ENCODE results near the gene COL13A1. TPM values are rescaled to one million over a fixed set of nuclear protein-coding genes. Genes with fewer than 3 reads are reported as not detected.

COL13A1 gene
- total and polyA plus RNA-seq, 2 of the 8 experiments (the other 6 are each of a cell fraction or from before 2014, with no cell fraction given), result 2.6 to 5.2 TPM

- H3K23ac ChIP-seq (ENCODE audit: insufficient read length), result no peak overlapping the region
- 72% methylated on average over 1 of the region's 1 CpG; no CpG with 5 or more reads in 1 of the 2 experiments for WGBS, 2 experiments (ENCODE audit: extremely low coverage in 1 of 2, insufficient coverage in 1 of 2, insufficient read length in 1 of 2, insufficient replicate concordance in 2 of 2, low coverage in 1 of 2, low lambda C conversion rate in 2 of 2, missing lambda C conversion rate in 1 of 2)
- no peak overlapping the region for H2BK15ac ChIP-seq (ENCODE audit: low read length)
- H3K27ac ChIP-seq (ENCODE audit: low read depth, low read length), result no peak overlapping the region
- no peak overlapping the region for H2BK5ac ChIP-seq (ENCODE audit: low read depth, low read length)
- FAIRE-seq, result no peak
- H3K4ac ChIP-seq (replicated peaks; ENCODE audit: insufficient read length, low read depth, low read length), result no peak overlapping the region
- no peak overlapping the region for H3K18ac ChIP-seq (ENCODE audit: extremely low read depth, low read length)
- H3K14ac ChIP-seq (ENCODE audit: insufficient read length), result no peak overlapping the region
- no peak overlapping the region for H2BK20ac ChIP-seq (ENCODE audit: low read length)
- no peaks in the 10 kb centered on the region for H3K79me2 ChIP-seq (ENCODE audit: control insufficient read depth in 1 of 2, insufficient read depth in 2 of 2, low read length in 2 of 2)
- POLR2A ChIA-PET (ENCODE audit: partially characterized antibody), result no interaction called here
- no peaks in the 10 kb centered on the region for H3K27me3 ChIP-seq (replicated peaks in 1 of 4; ENCODE audit: control insufficient read depth in 3 of 4, extremely low read depth in 1 of 4, insufficient read depth in 3 of 4, low read length in 3 of 4)
- no peaks in the 10 kb centered on the region for H3K9me3 ChIP-seq (ENCODE audit: insufficient read depth in 2 of 2, low read depth in 1 of 2, low read length in 1 of 2)
- H3K79me1 ChIP-seq (ENCODE audit: low read depth, low read length), result no peaks in the 10 kb centered on the region
- no peak overlapping the region for H3K4me2 ChIP-seq (ENCODE audit: insufficient read depth in 1 of 2, low read depth in 2 of 2, low read length in 2 of 2)
- DNase-seq (ENCODE audit: low read depth in 1 of 2, low spot score in 2 of 2), result no peak
- H4K5ac ChIP-seq (ENCODE audit: insufficient read length, low read depth, low read length), result no peak overlapping the region
- H2AK5ac ChIP-seq (ENCODE audit: low read depth, low read length), result no peak overlapping the region
- CTCF ChIA-PET (ENCODE audit: partially characterized antibody), result interaction anchor here (0.8 to 14.1 kb wide), 8 partner anchors 12 to 187 kb away, joined by 3 to 321 read pairs (median 30); no protein-coding TSS in a partner anchor
- peaks cover 0 to 2% (median 0%) of the 10 kb centered on the region in 4 experiments; a peak in 2 of 7 replicates for H3K4me1 ChIP-seq (replicated peaks in 1 of 4; ENCODE audit: control insufficient read depth in 3 of 4, insufficient read depth in 4 of 4, low read length in 3 of 4)
- no peak overlapping the region for H4K8ac ChIP-seq (ENCODE audit: extremely low read depth, insufficient read depth, low read length)
- H2AFZ ChIP-seq (ENCODE audit: low read length), result no peak overlapping the region
- H3K23me2 ChIP-seq (ENCODE audit: low read depth, low read length), result no peaks in the 10 kb centered on the region
- no peak overlapping the region for H2BK12ac ChIP-seq (ENCODE audit: low read depth, low read length)
- no peak overlapping the region for H3K4me3 ChIP-seq (ENCODE audit: extremely low read depth in 1 of 4, insufficient read depth in 2 of 4, low read depth in 3 of 4, low read length in 4 of 4)
- no peak overlapping the region for H3K9ac ChIP-seq (replicated peaks in 1 of 4; ENCODE audit: extremely low read depth in 1 of 4, low read depth in 3 of 4, low read length in 3 of 4)
- H4K20me1 ChIP-seq (replicated peaks in 1 of 2; ENCODE audit: control insufficient read depth in 1 of 2, insufficient read depth in 2 of 2, low read length in 2 of 2), result no peaks in the 10 kb centered on the region
- no peak overlapping the region for H3K56ac ChIP-seq (replicated peaks; ENCODE audit: insufficient read length, low read depth, low read length)
- no peak overlapping the region for H4K91ac ChIP-seq (replicated peaks; ENCODE audit: insufficient read length, low read length)
- no peak overlapping the region for H2BK120ac ChIP-seq (replicated peaks; ENCODE audit: low read depth, low read length)
- H3K36me3 ChIP-seq (ENCODE audit: control insufficient read depth in 2 of 4, insufficient read depth in 4 of 4, low read length in 3 of 4), result no peaks in the 10 kb centered on the region
- TF ChIP-seq TBP (IDR thresholded peaks at IDR 0.05; ENCODE audit: low read depth, low read length), result no peak
- no peak for TF ChIP-seq EZH2 (IDR thresholded peaks at IDR 0.05; ENCODE audit: low read depth, low read length, severe bottlenecking)
- no peak for TF ChIP-seq CEBPB (IDR thresholded peaks at IDR 0.05; ENCODE audit: low read depth, low read length)
- TF ChIP-seq YY1 (IDR thresholded peaks at IDR 0.05; ENCODE audit: low read depth, low read length), result no peak
- TF ChIP-seq SRF (IDR thresholded peaks at IDR 0.05; ENCODE audit: low read depth, low read length), result no peak
- TF ChIP-seq CBX5 (IDR thresholded peaks at IDR 0.05; ENCODE audit: low read depth, low read length), result no peak
- no peak for TF ChIP-seq FOSL1 (IDR thresholded peaks at IDR 0.05; ENCODE audit: insufficient read depth, low read depth, low read length)
- no peak for TF ChIP-seq SIRT6 (IDR thresholded peaks at IDR 0.05; ENCODE audit: low read length)
- TF ChIP-seq SP4 (IDR thresholded peaks at IDR 0.05; ENCODE audit: low read length), result no peak
- TF ChIP-seq EP300 (IDR thresholded peaks at IDR 0.05; ENCODE audit: borderline replicate concordance in 1 of 2, low read depth in 2 of 2, low read length in 2 of 2), result no peak
- TF ChIP-seq JUND (IDR thresholded peaks at IDR 0.05; ENCODE audit: low read length), result no peak
- TF ChIP-seq CHD2 (IDR thresholded peaks at IDR 0.05; ENCODE audit: low read length), result no peak
- TF ChIP-seq ZNF274 (IDR thresholded peaks at IDR 0.05; ENCODE audit: borderline replicate concordance, extremely low read depth, low read length), result no peak
- no peak for TF ChIP-seq PHF8 (conservative IDR thresholded peaks at IDR 0.05; ENCODE audit: low read depth, low read length)
Measured at GRCh38 chr10:69919250-69919649, 117.5 kb downstream of the COL13A1 start.

Data from H1 (cell line).